HG03108 (cell line): ENCODE data around the gene C2orf78.
"Not testable (repeated sequence)": the region's sequence is repeated elsewhere in the genome, so short reads cannot be mapped to it uniquely, and the experiment has no call there.

ENCODE experiments used
- ATAC-seq: cut with Tn5 transposase; IDR thresholded peaks from one replicate; pipeline ENCODE4 v1.9.1; 2021; ENCODE audit warnings: moderate library complexity; ENCODE audit not compliant: unreplicated experiment

C2orf78 gene

GRCh38 chr2:73779467-73780236 lies 4.3 kb upstream of the C2orf78 start, which contains the start of gene DUSP11:
TSS of gene DUSP11 (minus strand) at chr2:73780103. CDS start at chr2:73779974, 129 bp downstream.
- peak; percentile 99 for ATAC-seq

- no peak for ATAC-seq
Measured at GRCh38 chr2:73780237-73780582, 3.8 kb upstream of the C2orf78 start.

GRCh38 chr2:73783402-73783801 lies 581 bp upstream of the C2orf78 start:
- not testable (repeated sequence) for ATAC-seq

GRCh38 chr2:73811878-73812277 lies 27.9 kb downstream of the C2orf78 start:
- ATAC-seq, result no peak

GRCh38 chr2:73812635-73813034 lies 28.7 kb downstream of the C2orf78 start:
- ATAC-seq, result no peak

GRCh38 chr2:73818296-73818695 lies 34.3 kb downstream of the C2orf78 start:
- ATAC-seq, result no peak

GRCh38 chr2:73821227-73821626 lies 37.2 kb downstream of the C2orf78 start:
- ATAC-seq, result peak; percentile 80

GRCh38 chr2:73821669-73822068 lies 37.7 kb downstream of the C2orf78 start:
- no peak for ATAC-seq

- ATAC-seq, result peak; percentile 62
Measured at GRCh38 chr2:73822276-73822675, 38.3 kb downstream of the C2orf78 start.

- no peak for ATAC-seq
Measured at GRCh38 chr2:73822991-73823390, 39.0 kb downstream of the C2orf78 start.

- ATAC-seq, result no peak
Measured at GRCh38 chr2:73823416-73823815, 39.4 kb downstream of the C2orf78 start.

GRCh38 chr2:73823916-73824523 lies 40.0 kb downstream of the C2orf78 start:
- no peak for ATAC-seq

- ATAC-seq, result no peak
Measured at GRCh38 chr2:73825408-73825807, 41.4 kb downstream of the C2orf78 start.

GRCh38 chr2:73827018-73827417 lies 43.0 kb downstream of the C2orf78 start:
- ATAC-seq, result no peak

GRCh38 chr2:73827660-73828388 lies 43.8 kb downstream of the C2orf78 start:
- ATAC-seq, result no peak

- no peak for ATAC-seq
Measured at GRCh38 chr2:73828389-73828817, 44.4 kb downstream of the C2orf78 start.

- peak; percentile 84 for ATAC-seq
Measured at GRCh38 chr2:73828818-73829570, 45.0 kb downstream of the C2orf78 start, which contains the start of gene STAMBP. TSS of gene STAMBP (plus strand) at chr2:73828961. CDS start at chr2:73830857, 1,896 bp downstream.

- ATAC-seq, result no peak
Measured at GRCh38 chr2:73830871-73831401, 47.0 kb downstream of the C2orf78 start.

GRCh38 chr2:73832930-73833329 lies 48.9 kb downstream of the C2orf78 start:
- no peak for ATAC-seq

GRCh38 chr2:73836141-73836943 lies 52.4 kb downstream of the C2orf78 start:
- ATAC-seq, result no peak
